Measurements from ENCODE around the gene SORCS1.
"Not testable (repeated sequence)": the region's sequence is repeated elsewhere in the genome, so short reads cannot be mapped to it uniquely, and the experiment has no call there.

SORCS1 gene

GRCh38 chr10:107037192-107038122 is 127.0 kb downstream of the SORCS1 start:
- DNase-seq: no peak

DNA sequence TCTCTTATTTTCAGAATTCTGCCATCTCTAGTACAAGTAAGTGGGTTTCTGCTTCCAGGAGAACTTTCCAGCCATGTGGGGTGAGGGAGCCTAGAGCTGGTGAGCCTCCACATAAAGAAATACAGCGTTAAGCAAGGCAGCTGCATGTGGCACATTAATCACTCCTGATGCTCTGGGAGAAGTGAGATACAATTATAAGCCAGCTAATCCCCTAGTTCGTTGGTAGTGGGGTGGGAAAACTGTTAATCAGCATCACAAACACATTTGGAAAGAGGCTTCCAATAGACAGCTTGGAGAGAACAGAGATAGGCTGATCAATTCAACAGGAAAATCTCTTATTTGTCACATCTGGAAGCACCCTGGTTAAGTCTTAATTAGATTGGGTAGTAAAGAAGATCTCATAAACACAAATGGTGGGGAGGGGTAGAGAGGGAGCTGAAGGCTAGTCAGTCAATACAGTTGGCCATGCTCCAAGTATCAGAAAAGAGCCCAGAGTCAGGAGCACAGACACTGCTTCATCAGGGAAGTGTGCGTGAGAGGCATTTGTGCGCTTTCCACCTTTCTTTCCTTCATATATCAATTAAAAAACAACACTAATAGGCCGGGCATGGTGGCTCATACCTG is 130.6 kb downstream of the SORCS1 start:
- DNase-seq: no peak

DNA sequence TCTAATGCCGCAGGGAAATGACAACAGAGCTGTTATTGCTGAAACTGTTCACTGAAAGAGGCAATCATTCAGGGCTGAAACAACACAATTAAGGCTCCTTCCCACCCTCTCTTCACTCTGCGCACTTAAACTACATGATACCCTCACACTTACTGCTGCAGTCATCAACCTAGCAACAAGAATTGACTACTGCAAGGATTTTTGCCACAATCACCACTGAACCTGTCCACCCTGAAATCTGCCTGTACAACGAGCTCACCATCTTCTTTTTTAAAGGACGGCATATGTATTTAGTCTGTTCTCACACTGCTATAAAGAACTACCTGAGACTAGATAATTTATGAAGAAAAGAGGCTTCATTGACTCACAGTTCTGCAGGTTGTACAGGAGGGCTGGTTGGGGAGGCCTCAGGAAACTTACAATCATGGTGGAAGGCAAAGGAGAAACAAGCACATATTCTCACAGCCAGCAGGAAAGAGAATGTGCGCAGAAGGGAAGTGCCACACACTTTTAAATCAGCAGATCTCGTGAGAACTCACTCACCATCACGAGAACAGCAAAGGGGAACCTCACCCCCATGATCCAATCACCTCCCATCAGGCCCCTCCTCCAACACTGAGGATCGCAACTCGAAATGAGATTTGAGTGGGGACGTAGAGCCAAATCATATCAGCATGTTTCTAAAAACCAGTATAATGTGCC is 131.7 kb downstream of the SORCS1 start:
- no peak for DNase-seq

- no peak for DNase-seq
Measured at GRCh38 chr10:107031931-107032699, 132.4 kb downstream of the SORCS1 start.

DNA sequence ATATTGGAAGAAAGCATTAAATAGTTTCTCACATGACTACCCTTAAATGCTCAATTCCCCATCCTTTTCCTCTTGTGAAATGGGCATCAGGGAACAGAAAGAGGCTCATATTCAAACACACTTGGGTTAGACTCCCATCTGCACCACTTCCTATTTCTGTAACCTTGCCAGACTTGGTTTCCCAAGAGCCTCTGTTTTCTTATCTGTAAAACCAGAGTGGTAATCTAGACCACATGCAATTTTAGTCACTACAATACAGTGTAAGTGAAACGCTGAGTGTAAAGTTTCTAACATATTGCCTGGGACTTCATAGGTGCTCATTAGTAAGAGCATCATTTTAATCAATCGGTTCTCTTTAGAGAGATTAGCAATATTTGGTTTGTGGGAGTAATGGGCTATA is 136.3 kb downstream of the SORCS1 start:
- no peak for DNase-seq

GRCh38 chr10:107025676-107026075 is 138.8 kb downstream of the SORCS1 start:
- no peak for DNase-seq

DNA sequence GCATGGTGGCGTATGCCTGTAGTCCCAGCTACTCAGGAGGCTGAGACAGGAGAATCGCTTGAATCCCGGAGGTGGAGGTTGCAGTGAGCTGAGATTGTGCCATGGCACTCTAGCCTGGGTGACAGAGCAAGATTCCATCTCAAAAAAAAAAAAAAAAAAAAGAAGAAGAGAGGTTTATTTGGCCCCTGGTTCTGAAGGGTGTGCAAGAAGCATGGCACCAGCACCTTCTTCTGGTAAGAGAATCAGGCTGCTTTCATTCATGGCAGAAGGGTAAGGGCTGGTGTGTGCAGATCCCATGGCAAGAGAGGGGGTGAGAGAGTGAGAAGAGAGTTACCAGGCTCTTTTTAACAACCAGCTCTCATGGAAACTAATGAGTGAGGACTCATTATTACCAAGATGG is 140.5 kb downstream of the SORCS1 start:
- not testable (repeated sequence) for DNase-seq

- DNase-seq: no peak
Measured at GRCh38 chr10:107022600-107023354, 141.7 kb downstream of the SORCS1 start.

- DNase-seq: no peak
Measured at GRCh38 chr10:107019154-107019553, 145.4 kb downstream of the SORCS1 start.

DNA sequence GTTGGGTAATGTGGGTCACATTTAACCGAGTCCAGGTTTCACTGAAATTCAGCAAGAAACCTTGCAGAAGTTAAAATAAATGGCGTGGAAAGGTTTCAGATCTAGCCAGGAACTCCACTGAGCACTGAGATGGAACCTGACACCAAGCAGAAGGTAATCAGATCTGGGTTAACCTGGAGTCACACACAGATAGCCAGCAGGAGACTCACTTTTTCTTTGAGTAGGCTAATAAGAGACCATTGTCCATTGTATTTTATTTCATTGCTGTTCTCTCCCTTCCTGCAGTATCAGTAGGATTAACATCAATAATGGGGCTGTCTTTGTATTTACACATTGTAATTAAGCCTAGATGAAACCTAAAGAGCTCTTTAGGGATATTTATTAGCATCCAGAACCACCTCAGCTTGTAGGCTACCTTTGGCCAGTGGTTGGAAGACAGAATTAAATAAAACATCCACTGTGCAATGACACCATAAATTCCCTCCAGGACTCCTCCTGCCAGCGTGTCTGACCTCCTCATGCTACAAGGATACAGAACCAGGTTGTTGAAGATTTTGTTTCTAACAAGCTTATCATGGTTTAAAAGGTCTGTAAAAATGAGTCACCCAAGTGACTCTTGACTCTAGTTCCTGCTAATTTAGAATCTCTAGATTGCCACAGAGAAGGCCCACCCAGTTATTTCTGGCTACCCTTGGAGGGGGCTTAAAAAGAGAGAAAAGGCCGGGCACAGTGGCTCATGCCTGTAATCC is 151.1 kb downstream of the SORCS1 start:
- DNase-seq: no peak

DNA sequence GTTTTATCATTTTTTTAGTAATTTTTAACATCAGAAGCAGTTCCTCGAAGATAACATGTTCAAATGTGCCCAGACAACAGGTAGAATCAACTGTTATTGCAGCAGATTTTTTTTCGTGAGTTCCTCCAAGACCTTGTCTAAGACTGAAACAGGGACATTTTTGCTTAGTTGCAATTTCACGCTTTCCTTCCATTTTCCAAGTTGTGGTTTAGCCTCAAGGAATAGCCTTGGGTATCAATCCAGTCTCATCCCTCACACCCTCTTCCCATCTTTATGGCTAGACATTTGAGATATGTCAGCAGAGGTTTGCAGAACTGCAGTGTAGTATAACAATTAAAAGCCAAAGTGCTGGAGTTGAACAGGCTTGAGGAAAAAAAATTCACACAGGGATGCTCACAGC is 152.5 kb downstream of the SORCS1 start:
- DNase-seq: no peak

DNA sequence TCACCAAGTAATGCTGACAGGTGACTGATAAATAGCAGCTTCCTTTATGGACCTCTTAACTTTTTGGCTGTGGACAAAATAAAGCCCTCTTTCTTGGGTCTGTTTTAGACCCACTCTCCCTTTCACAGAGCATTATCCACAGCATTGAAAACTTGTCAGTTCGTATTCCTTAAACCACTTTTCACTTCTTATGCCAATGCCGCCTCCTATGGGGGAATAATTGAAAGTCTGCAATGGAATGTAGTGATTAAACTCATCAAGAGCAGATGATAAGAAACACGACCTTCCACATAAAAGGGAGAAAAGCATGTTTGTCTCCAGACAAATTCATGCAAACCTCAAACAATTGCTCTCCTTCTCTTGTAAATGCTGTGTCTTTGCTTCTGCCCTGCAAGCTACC is 153.4 kb downstream of the SORCS1 start:
- DNase-seq: no peak

DNA sequence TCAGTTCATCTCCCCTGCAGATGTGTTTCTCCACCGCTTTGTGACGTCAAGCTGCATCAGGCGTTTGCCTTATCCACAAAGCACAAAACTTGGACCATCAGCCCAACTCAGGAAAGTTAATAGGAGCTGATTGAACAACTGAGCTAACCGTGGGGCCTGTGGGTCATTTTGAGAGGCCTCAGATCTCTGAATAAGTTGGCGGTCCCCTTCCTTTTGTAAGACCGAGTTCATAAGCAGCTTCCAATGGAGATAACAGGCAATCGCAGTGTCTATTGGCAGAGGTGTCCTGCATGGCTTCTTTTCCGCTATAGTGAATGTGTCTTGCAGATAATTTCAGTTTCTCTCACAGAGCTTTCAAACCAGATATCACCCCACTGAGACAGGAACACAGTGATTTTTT is 154.0 kb downstream of the SORCS1 start:
- DNase-seq: no peak

- no peak for DNase-seq
Measured at GRCh38 chr10:107004362-107004761, 160.1 kb downstream of the SORCS1 start.

DNA sequence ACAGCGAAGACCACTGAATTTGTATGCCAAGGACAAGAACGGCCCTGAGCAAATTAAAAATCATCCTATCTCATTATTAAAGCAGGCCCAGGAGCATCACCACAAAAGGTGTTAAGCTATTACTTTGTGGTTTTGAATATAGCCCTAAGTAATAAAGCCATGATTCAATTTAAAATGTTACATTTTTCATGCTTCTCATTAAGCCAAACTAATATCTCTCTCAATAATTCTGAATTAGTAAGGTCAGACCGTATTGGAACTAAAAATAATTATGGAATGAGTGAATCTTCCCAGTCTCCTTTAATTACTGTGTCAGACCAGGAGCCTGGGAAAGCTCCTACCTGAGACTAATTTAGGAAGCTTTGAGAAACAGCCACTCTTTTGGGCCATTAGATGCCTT is 162.4 kb downstream of the SORCS1 start:
- no peak for DNase-seq

DNA sequence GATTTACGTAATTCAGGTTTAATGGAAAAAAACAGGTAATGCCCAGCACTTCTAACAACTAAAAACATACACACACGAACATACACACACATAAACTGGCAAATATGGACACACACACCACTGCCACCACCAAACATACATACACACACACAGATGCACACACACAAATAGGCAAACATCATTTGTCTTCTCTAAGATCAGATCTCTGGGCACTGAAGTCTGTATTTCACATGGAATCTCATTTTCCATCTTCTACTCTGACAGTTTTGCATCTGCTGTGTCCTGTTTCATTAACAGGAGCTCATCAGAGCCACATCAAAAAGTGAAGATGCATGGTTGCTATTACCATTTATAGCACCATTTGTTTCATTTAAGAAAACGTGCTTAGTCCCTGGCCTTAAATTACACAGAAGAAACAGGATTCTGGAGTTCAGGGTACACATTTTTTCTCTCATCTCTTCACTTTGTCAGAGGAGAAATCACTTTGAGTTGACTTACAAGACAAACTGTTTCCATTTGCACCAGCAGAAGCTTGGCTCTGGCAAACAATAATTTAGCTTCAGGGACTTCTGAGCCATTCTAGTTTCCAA is 165.3 kb downstream of the SORCS1 start:
- no peak for DNase-seq

DNA sequence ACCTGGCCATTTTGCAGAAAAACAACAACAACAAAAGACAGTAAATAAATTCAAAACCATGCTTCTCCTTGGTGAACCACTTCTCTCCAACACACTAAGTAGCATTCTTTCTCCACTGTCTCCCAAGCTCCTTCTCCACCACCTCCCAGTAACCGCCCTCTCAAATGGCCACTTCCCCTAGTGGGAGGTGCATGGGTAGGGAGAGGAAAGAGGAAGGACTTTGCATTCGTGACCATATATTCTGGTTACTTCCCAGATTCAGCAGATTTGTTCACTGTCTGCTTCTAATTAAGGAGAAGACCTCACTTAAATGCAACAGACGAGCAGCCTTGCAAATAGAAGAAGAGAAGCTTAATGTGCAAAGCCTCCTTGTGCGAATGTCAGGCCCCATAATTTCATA is 166.8 kb downstream of the SORCS1 start:
- no peak for DNase-seq

DNA sequence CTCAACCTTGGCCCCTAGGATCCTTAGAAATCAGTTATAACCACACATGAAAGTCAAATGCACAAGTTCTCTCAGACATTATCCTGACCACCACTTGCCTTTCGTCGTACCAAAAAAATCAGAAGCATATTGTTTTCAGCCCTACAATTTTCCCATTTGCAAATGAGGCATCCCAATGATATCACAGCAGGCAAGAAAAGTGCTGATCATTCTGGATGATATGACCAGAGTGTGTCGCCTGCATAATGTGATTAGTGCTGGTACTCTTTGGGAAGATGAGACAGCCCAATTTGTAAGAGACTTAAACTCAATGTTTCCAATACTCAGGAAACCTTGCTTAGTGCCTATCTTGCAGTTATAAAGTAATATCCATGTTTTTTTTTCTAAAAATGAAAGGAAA is 168.0 kb downstream of the SORCS1 start:
- no peak for DNase-seq

- DNase-seq: no peak
Measured at GRCh38 chr10:106992055-106992454, 172.5 kb downstream of the SORCS1 start.

DNA sequence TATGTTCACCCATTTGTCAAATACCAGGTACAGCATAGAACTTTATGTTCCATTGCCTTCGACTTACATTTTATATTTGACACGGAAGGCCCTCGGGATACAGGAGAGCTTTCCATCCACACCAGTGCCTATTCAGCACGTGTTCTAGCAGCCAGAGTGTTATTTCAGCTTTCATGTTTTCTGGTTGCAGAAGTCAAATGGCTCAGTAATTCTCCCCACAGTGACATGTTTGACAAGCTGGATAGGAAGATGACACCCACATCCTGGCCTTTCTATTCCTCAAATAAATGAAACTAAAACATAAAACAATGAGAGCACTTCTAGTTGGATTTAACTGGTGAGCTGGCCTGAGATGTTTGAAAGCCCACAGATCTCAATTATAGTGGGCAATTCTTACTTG is 173.4 kb downstream of the SORCS1 start:
- DNase-seq: no peak

DNA sequence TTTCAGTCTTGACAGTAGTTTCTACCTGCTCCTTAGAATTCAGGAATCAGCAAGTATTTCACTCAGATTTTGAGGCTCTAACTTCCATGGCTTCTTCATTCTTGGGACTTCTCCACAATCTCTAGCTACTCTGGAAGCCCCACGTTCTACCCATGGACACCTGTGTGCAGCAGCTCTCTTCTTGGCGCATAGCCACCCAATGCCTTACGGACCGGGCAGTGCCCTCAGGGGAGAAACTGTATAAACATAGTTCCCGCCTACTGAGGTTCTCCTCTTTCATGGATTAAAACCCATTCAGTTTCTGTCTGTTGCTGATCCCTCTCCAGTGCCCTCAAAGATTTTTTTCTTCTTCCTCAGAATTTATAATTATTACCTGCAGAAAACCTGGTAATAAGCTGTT is 177.1 kb downstream of the SORCS1 start:
- no peak for DNase-seq
